GM19452 (cell line): Measurements from ENCODE around the gene RASA4B.
"Not testable (repeated sequence)": the region's sequence is repeated elsewhere in the genome, so short reads cannot be mapped to it uniquely, and the experiment has no call there.

Experiments
- ATAC-seq: cut with Tn5 transposase; IDR thresholded peaks from one replicate; pipeline ENCODE4 v1.9.1; 2021; ENCODE audit not compliant: unreplicated experiment

RASA4B gene

GRCh38 chr7:102511860-102512522 lies 5.6 kb downstream of the RASA4B start:
- ATAC-seq, result peak; percentile 38

GRCh38 chr7:102510575-102510974 lies 7.0 kb downstream of the RASA4B start:
- ATAC-seq, result not testable (repeated sequence)

- ATAC-seq, result not testable (repeated sequence)
Observed at GRCh38 chr7:102507410-102508088, 10.0 kb downstream of the RASA4B start.

GRCh38 chr7:102505298-102506185 lies 12.0 kb downstream of the RASA4B start:
- ATAC-seq, result not testable (repeated sequence)

- ATAC-seq, result not testable (repeated sequence)
Observed at GRCh38 chr7:102503141-102503540, 14.4 kb downstream of the RASA4B start.

- not testable (repeated sequence) for ATAC-seq
Observed at GRCh38 chr7:102498321-102498720, 19.3 kb downstream of the RASA4B start.

- not testable (repeated sequence) for ATAC-seq
Observed at GRCh38 chr7:102497308-102497707, 20.3 kb downstream of the RASA4B start.

- ATAC-seq, result not testable (repeated sequence)
Observed at GRCh38 chr7:102496861-102497260, 20.7 kb downstream of the RASA4B start.

- peak; percentile 74 for ATAC-seq
Observed at GRCh38 chr7:102494473-102495149, 23.0 kb downstream of the RASA4B start.

- ATAC-seq, result not testable (repeated sequence)
Observed at GRCh38 chr7:102494026-102494425, 23.6 kb downstream of the RASA4B start.

- ATAC-seq, result not testable (repeated sequence)
Observed at GRCh38 chr7:102493220-102493935, 24.2 kb downstream of the RASA4B start.

GRCh38 chr7:102490529-102491075 lies 27.0 kb downstream of the RASA4B start:
- peak; percentile 39 for ATAC-seq

GRCh38 chr7:102484317-102484716 lies 33.3 kb downstream of the RASA4B start:
- ATAC-seq, result not testable (repeated sequence)

- ATAC-seq, result not testable (repeated sequence)
Observed at GRCh38 chr7:102481962-102482361, 35.6 kb downstream of the RASA4B start.

GRCh38 chr7:102479982-102480637 lies 37.5 kb downstream of the RASA4B start:
- not testable (repeated sequence) for ATAC-seq

GRCh38 chr7:102479209-102479584 lies 38.4 kb downstream of the RASA4B start:
- ATAC-seq, result peak; percentile 30

GRCh38 chr7:102478314-102479208 lies 39.0 kb downstream of the RASA4B start, which contains the start of gene POLR2J:
Gene POLR2J, minus strand, starts transcription at chr7:102478922. Its CDS starts 62 bp downstream, at chr7:102478860.
- ATAC-seq, result peak; percentile 82

GRCh38 chr7:102474736-102475435 lies 42.7 kb downstream of the RASA4B start:
- not testable (repeated sequence) for ATAC-seq
